MM.1S (cell line): Measurements from ENCODE around the gene IGSF9B.

Experiments used
- DNase-seq: peaks from one replicate; pipeline ENCODE4 v3.0.0-alpha.2; 2015
- H2AFZ ChIP-seq: fragments of 300-600 bp; sonication (generic); 2 replicates; pipeline ENCODE4 v1.6.0; 2016; ENCODE audit warnings: antibody characterized with exemption, low read length
- H3F3A ChIP-seq: fragments of 300-600 bp; sonication (generic); 2 replicates; pipeline ENCODE4 v1.6.1; 2016; ENCODE audit warnings: mild to moderate bottlenecking, antibody characterized with exemption, low read length, moderate library complexity, mixed read lengths; ENCODE audit not compliant: insufficient read depth
- H3K27ac ChIP-seq: fragments of 300-600 bp; sonication (generic); 2 replicates; pipeline ENCODE4 v1.5.1; 2016; ENCODE audit warnings: mild to moderate bottlenecking, low read length
- H3K27me3 ChIP-seq: fragments of 300-600 bp; sonication (generic); replicated peaks from 2 replicates; pipeline ENCODE4 v1.6.0; 2016; ENCODE audit warnings: low read length; ENCODE audit not compliant: insufficient read depth
- H3K36me3 ChIP-seq: fragments of 300-600 bp; sonication (generic); replicated peaks from 2 replicates; pipeline ENCODE4 v1.6.1; 2016; ENCODE audit warnings: mild to moderate bottlenecking, low read length, mixed read lengths; ENCODE audit not compliant: insufficient read depth
- H3K4me1 ChIP-seq: fragments of 300-600 bp; sonication (generic); 2 replicates; pipeline ENCODE4 v1.6.1; 2016; ENCODE audit warnings: low read length, mixed read lengths
- H3K4me2 ChIP-seq: fragments of 300-600 bp; sonication (generic); 2 replicates; pipeline ENCODE4 v1.6.0; 2016; ENCODE audit warnings: low read depth, low read length
- H3K4me3 ChIP-seq: fragments of 300-600 bp; sonication (generic); 2 replicates; pipeline ENCODE4 v1.5.1; 2016; ENCODE audit warnings: low read length, mixed read lengths
- H3K79me2 ChIP-seq: fragments of 300-600 bp; sonication (generic); 2 replicates; pipeline ENCODE4 v1.6.1; 2016; ENCODE audit warnings: mixed run types, low read length, mixed read lengths
- H3K9ac ChIP-seq: fragments of 300-600 bp; sonication (generic); 2 replicates; pipeline ENCODE4 v1.6.1; 2016; ENCODE audit warnings: low read length, mixed read lengths
- H3K9me2 ChIP-seq: fragments of 300-600 bp; sonication (generic); replicated peaks from 2 replicates; pipeline ENCODE4 v1.6.1; 2016; ENCODE audit warnings: mild to moderate bottlenecking, low read length, mixed read lengths; ENCODE audit not compliant: insufficient read depth
- H3K9me3 ChIP-seq: fragments of 300-600 bp; sonication (generic); replicated peaks from 2 replicates; pipeline ENCODE4 v1.6.1; 2016; ENCODE audit warnings: mild to moderate bottlenecking, low read length, mixed read lengths; ENCODE audit not compliant: insufficient read depth
- H4K20me1 ChIP-seq: fragments of 300-600 bp; sonication (generic); 2 replicates; pipeline ENCODE4 v1.6.1; 2016; ENCODE audit warnings: mild to moderate bottlenecking, low read length, moderate library complexity, mixed read lengths; ENCODE audit not compliant: insufficient read depth
- EZH2 ChIP-seq: fragments of 300-600 bp; sonication (generic); optimal IDR thresholded peaks from 2 replicates; pipeline ENCODE3; 2017; ENCODE audit warnings: low read depth, mild to moderate bottlenecking, antibody characterized with exemption, low read length, mixed read lengths
- EZH2phosphoT487 ChIP-seq: fragments of 300-600 bp; sonication (generic); IDR thresholded peaks from 2 replicates; pipeline ENCODE4 v1.6.1; 2018; ENCODE audit warnings: antibody characterized with exemption, low read length
- TF ChIP-seq, protein P1 (sequence below): fragments of 300-600 bp; sonication (generic); IDR thresholded peaks from 2 replicates; pipeline ENCODE4 v1.5.1; 2016; ENCODE audit warnings: antibody characterized with exemption, low read length, mixed read lengths

Gene IGSF9B

GRCh38 chr11:133895061-133895479, 61.7 kb downstream of the IGSF9B start:
- Histone ChIP-seq H2AFZ (no peak overlapping the region), H3K4me1 (no peaks in the 10 kb centered on the region), H3F3A (no peaks in the 10 kb centered on the region), H3K79me2 (no peaks in the 10 kb centered on the region), H3K9me3 (no peaks in the 10 kb centered on the region), H3K27ac (no peak overlapping the region), H3K27me3 (no peaks in the 10 kb centered on the region), H3K36me3 (no peaks in the 10 kb centered on the region), H3K9me2 (no peaks in the 10 kb centered on the region), H3K9ac (no peak overlapping the region), H3K4me3 (no peak overlapping the region), H3K4me2 (no peak overlapping the region), H4K20me1 (no peaks in the 10 kb centered on the region)
- TF ChIP-seq, protein P1, sequence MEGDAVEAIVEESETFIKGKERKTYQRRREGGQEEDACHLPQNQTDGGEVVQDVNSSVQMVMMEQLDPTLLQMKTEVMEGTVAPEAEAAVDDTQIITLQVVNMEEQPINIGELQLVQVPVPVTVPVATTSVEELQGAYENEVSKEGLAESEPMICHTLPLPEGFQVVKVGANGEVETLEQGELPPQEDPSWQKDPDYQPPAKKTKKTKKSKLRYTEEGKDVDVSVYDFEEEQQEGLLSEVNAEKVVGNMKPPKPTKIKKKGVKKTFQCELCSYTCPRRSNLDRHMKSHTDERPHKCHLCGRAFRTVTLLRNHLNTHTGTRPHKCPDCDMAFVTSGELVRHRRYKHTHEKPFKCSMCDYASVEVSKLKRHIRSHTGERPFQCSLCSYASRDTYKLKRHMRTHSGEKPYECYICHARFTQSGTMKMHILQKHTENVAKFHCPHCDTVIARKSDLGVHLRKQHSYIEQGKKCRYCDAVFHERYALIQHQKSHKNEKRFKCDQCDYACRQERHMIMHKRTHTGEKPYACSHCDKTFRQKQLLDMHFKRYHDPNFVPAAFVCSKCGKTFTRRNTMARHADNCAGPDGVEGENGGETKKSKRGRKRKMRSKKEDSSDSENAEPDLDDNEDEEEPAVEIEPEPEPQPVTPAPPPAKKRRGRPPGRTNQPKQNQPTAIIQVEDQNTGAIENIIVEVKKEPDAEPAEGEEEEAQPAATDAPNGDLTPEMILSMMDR = no peak
- TF ChIP-seq EZH2phosphoT487 (no peak), EZH2 (no peak)
- no peak for DNase-seq

DNA sequence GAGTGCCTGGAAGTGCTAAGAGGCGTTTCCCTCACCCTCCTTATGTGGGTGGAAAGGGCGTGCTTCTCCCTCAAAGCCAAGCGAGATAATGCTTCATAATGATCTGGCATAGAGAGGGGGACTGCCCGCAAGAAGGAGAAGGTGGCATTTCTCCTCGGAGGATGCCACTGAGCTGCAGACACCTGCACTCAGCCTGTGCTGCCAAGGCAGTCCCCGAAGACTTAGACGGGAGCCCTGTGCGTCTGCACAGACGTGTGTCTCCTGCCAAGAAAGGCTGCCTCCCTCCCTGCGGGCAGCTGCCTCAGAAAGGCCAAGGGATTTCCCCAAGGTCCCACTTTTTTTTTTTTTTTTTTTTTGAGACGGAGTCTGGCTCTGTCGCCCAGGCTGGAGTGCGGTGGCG, 63.4 kb downstream of the IGSF9B start:
- H3K9me2 ChIP-seq = no peaks in the 10 kb centered on the region

DNA sequence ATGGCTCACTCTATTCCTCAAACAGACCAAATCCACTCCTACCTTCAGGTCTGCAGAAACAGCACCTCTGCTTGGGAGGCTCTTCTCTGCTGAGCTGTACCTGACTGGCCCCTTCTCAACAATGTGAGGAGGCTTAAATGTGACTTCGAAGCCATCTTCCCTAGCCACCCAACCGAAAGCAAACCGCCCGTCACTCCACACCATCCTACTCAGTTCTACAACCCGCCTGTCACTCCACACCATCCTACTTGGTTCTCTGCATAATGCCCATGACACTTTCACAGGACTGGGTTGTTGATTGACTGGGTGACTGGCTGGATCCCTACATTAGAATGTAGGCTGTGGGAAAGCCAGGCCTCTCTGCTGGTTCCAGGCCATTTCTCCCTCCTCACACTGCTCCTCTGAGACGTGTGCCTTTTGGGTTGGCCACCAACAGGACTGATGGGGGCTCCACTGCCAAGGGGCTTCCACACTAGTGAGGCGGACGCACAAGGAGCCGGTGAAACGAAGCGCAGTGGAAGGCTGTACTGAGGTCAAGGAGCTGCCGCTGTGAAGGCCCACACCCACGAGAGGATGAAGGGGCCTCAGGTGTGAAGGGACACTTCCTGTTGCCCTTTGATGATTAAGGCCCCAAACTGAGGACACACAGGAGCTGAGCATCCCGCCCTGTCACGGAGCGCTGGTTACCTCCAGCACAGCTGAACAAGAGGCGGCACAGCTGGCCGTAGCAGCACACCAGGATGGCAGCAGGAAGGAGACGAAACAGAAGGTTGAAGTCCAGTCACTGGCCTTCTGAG, 64.0 kb downstream of the IGSF9B start:
- Histone ChIP-seq H3K9me3 (no peaks in the 10 kb centered on the region), H3K27me3 (no peaks in the 10 kb centered on the region), H3K4me3 (no peak overlapping the region), H3K9me2 (no peaks in the 10 kb centered on the region), H3K9ac (no peak overlapping the region), H2AFZ (no peak overlapping the region), H3K36me3 (no peaks in the 10 kb centered on the region), H3K4me2 (no peak overlapping the region), H3F3A (no peaks in the 10 kb centered on the region), H4K20me1 (no peaks in the 10 kb centered on the region), H3K4me1 (no peaks in the 10 kb centered on the region), H3K27ac (no peak overlapping the region), H3K79me2 (no peaks in the 10 kb centered on the region)
- TF ChIP-seq, protein P1 = no peak
- no peak for TF ChIP-seq EZH2phosphoT487
- no peak for TF ChIP-seq EZH2
- DNase-seq = no peak

More for the DNA sequence above, 63.4 kb downstream of the IGSF9B start:
- Histone ChIP-seq H3K9me3 (no peaks in the 10 kb centered on the region), H2AFZ (no peak overlapping the region), H3K4me2 (no peak overlapping the region), H3K4me1 (no peaks in the 10 kb centered on the region), H3K36me3 (no peaks in the 10 kb centered on the region), H3F3A (no peaks in the 10 kb centered on the region), H3K4me3 (no peak overlapping the region), H3K27ac (no peak overlapping the region), H3K79me2 (no peaks in the 10 kb centered on the region), H3K27me3 (no peaks in the 10 kb centered on the region), H4K20me1 (no peaks in the 10 kb centered on the region), H3K9ac (no peak overlapping the region)
- TF ChIP-seq EZH2phosphoT487 = no peak
- no peak for TF ChIP-seq EZH2
- TF ChIP-seq, protein P1 = no peak
- no peak for DNase-seq
